Stimulated activated CD4-positive, alpha-beta T cell treated with anti-CD3 and anti-CD28 coated beads, Interleukin-1b, Interleukin-23, amount 100 ng/mL, for 1 hour (primary cell): Measurements from ENCODE around the gene PLA2G4E.

ENCODE experiments used
- DNase-seq, 2 donors: peaks; one replicate each; pipeline ENCODE4 v3.0.0-alpha.2; 2020; ENCODE audit warnings: low read depth in 2 of 2

The PLA2G4E gene

GRCh38 chr15:41993472-41994170 is 27.2 kb downstream of the PLA2G4E start:
- no peak for DNase-seq

- no peak for DNase-seq
Measured at GRCh38 chr15:41992803-41993190, 28.0 kb downstream of the PLA2G4E start.

- no peak for DNase-seq
Measured at GRCh38 chr15:41992151-41992802, 28.6 kb downstream of the PLA2G4E start.

- DNase-seq = no peak
Measured at GRCh38 chr15:41990691-41991090, 30.2 kb downstream of the PLA2G4E start.

- DNase-seq = no peak
Measured at GRCh38 chr15:41990243-41990605, 30.6 kb downstream of the PLA2G4E start.

- peak; percentile 63 to 90 for DNase-seq
Measured at GRCh38 chr15:41989573-41990242, 31.1 kb downstream of the PLA2G4E start.

- DNase-seq = no peak
Measured at GRCh38 chr15:41988896-41989572, 31.8 kb downstream of the PLA2G4E start.

- DNase-seq = no peak
Measured at GRCh38 chr15:41987925-41988275, 32.9 kb downstream of the PLA2G4E start.

GRCh38 chr15:41987246-41987924 is 33.5 kb downstream of the PLA2G4E start:
- no peak for DNase-seq

- DNase-seq = no peak
Measured at GRCh38 chr15:41985236-41986160, 35.3 kb downstream of the PLA2G4E start.

GRCh38 chr15:41984622-41985021 is 36.2 kb downstream of the PLA2G4E start:
- DNase-seq = no peak

- no peak for DNase-seq
Measured at GRCh38 chr15:41983621-41984571, 36.9 kb downstream of the PLA2G4E start.

GRCh38 chr15:41983221-41983620 is 37.6 kb downstream of the PLA2G4E start:
- DNase-seq = no peak

GRCh38 chr15:41982133-41982930 is 38.5 kb downstream of the PLA2G4E start:
- DNase-seq = no peak

GRCh38 chr15:41981371-41982132 is 39.3 kb downstream of the PLA2G4E start:
- DNase-seq = no peak

GRCh38 chr15:41980654-41981323 is 40.1 kb downstream of the PLA2G4E start:
- DNase-seq = no peak

GRCh38 chr15:41979493-41980266 is 41.2 kb downstream of the PLA2G4E start:
- DNase-seq = no peak
